LNCaP clone FGC (cell line): ENCODE data around the gene SCD5.

Experiments used
- DNase-seq: peaks from one replicate; pipeline ENCODE4 v3.0.0-alpha.2; 2011; ENCODE audit warnings: low read depth
- H3K4me3 ChIP-seq: 2 replicates; pipeline ENCODE4 v1.5.1; 2011; ENCODE audit warnings: mild to moderate bottlenecking, low read depth, low read length, control low read depth
- CTCF ChIP-seq: IDR thresholded peaks from 2 replicates; pipeline ENCODE4 v1.5.1; 2012; ENCODE audit warnings: mild to moderate bottlenecking; ENCODE audit not compliant: control insufficient read depth, insufficient read depth; ENCODE audit errors: extremely low read depth

Gene SCD5

DNA sequence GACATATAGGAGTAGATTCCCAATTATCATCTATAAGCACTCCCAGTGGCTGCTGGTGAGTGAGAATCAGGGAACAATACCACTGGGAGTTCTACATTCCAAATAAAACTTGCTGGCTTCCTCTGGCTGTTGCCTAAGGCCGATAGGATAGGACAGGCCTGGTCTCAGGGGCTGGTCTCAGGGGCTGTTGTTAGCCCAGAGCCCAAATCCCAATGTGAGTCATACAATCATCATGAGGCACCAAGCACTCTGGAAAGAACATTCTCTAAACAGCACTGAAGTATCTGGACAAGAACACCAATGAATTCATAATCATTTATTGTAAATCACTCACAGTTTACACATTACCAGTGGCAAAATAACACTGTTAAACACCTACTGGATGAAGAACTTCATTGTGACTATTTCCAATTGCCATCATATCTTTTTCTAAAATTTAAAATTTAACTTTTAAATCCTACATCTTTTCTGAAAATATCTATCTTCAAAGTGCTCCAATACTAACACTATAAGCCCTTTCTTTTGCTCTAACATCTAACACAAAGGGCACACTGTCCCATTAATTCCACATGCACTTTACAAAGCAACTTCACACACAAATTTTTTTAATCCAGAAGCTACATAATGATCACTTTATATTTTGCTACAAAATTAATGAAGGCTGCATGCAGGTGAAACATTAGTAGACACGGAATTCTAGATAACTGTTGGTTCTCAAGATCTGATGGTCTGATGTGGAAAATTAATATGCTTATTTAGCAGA, 169.2 kb downstream of the SCD5 start:
- DNase-seq: no peak
- H3K4me3 ChIP-seq: no peak overlapping the region
- TF ChIP-seq CTCF: no peak

DNA sequence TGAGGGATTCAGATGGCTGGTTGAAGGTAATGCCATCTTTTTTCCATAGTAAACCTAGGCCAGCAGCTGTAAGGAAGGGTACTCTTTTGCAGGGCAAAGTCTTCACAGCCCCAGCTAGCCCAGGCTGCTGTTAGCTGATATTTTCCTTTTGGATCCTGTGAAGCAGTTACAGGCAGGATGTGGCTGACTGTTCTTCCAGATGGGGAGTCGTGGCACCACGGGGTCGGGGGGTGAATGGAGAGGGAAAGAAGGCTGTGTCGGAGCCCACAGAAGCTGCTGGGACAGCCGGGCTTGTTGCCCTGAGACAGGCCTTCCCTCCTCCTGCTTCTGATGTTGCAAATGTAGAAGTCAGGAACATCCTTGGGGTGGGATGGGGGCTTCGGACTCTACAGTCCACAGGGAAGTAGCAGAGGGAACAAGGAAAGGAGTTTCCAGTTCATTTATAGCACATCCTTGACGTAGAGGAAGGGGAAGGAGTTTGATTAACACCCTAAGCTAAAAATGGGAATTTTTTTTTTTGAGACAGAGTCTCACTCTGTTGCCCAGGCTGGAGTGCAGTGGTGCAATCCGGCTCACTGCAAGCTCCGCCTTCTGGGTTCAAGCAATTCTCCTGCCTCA, 172.2 kb downstream of the SCD5 start:
- DNase-seq: no peak
- TF ChIP-seq CTCF: no peak
- H3K4me3 ChIP-seq: no peak overlapping the region

- no peak overlapping the region for H3K4me3 ChIP-seq
- DNase-seq: no peak
- no peak for TF ChIP-seq CTCF
Measured at GRCh38 chr4:82624819-82625218, 173.8 kb downstream of the SCD5 start.

GRCh38 chr4:82623121-82623683, 175.4 kb downstream of the SCD5 start:
- no peak for DNase-seq
- no peak for TF ChIP-seq CTCF
- H3K4me3 ChIP-seq: no peak overlapping the region

GRCh38 chr4:82621251-82621650, 177.3 kb downstream of the SCD5 start:
- DNase-seq: no peak
- TF ChIP-seq CTCF: no peak
- H3K4me3 ChIP-seq: no peak overlapping the region

DNA sequence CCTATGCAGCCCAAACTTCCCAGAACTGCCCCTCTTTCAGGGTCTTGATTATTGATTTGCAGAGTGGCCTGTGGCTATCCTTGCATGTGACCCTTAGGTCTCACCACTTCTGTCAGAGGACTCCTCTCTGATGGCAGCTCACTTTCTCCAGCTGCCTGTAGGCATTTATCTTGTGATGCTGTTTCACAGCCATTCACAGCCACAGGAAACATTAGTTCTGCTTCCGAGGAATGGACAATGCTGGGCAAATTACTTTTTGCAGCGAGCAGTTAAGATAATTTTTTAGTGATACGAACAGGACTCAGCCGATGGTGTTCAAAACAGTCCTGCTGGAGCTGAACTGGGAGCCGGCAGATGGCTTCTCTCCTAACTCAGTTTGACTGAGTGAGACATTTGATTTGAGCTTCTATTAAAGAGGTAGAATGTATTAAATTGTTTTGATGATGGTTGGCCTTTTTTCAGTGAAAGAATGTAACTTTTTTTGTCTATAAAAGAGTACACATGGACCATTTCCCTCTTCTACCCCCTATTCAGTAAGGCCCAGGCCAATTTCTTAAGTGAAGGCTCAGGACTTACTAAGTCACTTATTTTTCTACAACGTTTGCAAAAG, 178.4 kb downstream of the SCD5 start:
- DNase-seq: no peak
- no peak for TF ChIP-seq CTCF
- H3K4me3 ChIP-seq: no peak overlapping the region
